ENCODE results near the gene GNAT3.

DNA sequence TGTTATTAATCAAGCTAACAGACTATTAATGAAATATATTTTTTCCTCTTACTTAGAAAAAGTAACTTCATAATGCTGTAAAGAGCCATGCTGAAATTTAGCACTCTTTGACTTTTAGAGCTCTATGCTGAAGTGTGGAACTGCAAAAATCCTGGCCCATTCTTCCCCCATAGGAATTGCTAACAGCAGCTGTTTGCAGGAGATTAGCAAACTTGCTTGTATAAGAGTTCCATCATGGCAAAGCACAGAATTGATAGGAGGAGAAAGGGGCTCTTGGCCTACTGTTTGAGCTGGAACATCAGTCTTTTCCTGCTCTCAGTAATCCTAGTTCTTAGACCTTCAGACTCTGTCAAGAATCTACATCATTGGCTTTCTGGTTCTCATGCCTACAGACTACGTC is 18.3 kb upstream of the GNAT3 start:
- no peak for TF ChIP-seq GATA2 (IDR thresholded peaks at IDR 0.05; ENCODE audit: low read depth, low read length)
- TF ChIP-seq GATA3 (IDR thresholded peaks at IDR 0.05; ENCODE audit: low read depth, low read length) = no peak
